Neural cell (in vitro differentiated cells): ENCODE measurements around the gene GABRR1. TPM values are rescaled to one million over a fixed set of nuclear protein-coding genes. Genes with fewer than 3 reads are reported as not detected.

Source experiments
- H2AFZ ChIP-seq: fragments of 200-600, 300-800 bp; sonication (generic), shearing (Covaris generic); 2 replicates; pipeline ENCODE4 v1.6.0; 2014; ENCODE audit warnings: low read depth, mild to moderate bottlenecking, antibody characterized with exemption, low read length, moderate library complexity
- H3F3A ChIP-seq: fragments of 200-600 bp; shearing (Covaris generic); 2 replicates; pipeline ENCODE4 v1.6.1; 2016; ENCODE audit warnings: mild to moderate bottlenecking, moderate library complexity, mixed read lengths, antibody characterized with exemption, low read length; ENCODE audit not compliant: insufficient read depth, poor library complexity, severe bottlenecking
- H3K27ac ChIP-seq: fragments of 200-600, 300-800 bp; sonication (generic), shearing (Covaris generic); 2 replicates; pipeline ENCODE4 v1.5.1; 2014; ENCODE audit warnings: mild to moderate bottlenecking, low read length, moderate library complexity
- H3K27me3 ChIP-seq: fragments of 300-800, 200-600 bp; sonication (generic), shearing (Covaris generic); 2 replicates; pipeline ENCODE4 v1.6.0; 2014; ENCODE audit warnings: mild to moderate bottlenecking, low read depth, low read length, moderate library complexity; ENCODE audit not compliant: insufficient read depth
- H3K36me3 ChIP-seq: fragments of 300-800, 200-600 bp; sonication (generic), shearing (Covaris generic); 2 replicates; pipeline ENCODE4 v1.5.1; 2014; ENCODE audit warnings: mild to moderate bottlenecking, antibody characterized with exemption, low read length, moderate library complexity; ENCODE audit not compliant: insufficient read depth
- H3K4me2 ChIP-seq: fragments of 300-800, 200-600 bp; sonication (generic), shearing (Covaris generic); 2 replicates; pipeline ENCODE4 v1.6.0; 2014; ENCODE audit warnings: mild to moderate bottlenecking, low read length
- H3K4me3 ChIP-seq: fragments of 300-800, 200-600 bp; sonication (generic), shearing (Covaris generic); 2 replicates; pipeline ENCODE4 v1.5.1; 2014; ENCODE audit warnings: mild to moderate bottlenecking, low read length, moderate library complexity
- H3K79me2 ChIP-seq: fragments of 200-600 bp; shearing (Covaris generic); replicated peaks from 2 replicates; pipeline ENCODE4 v1.6.0; 2014; ENCODE audit warnings: mild to moderate bottlenecking, low read length, moderate library complexity; ENCODE audit not compliant: insufficient read depth
- H3K9ac ChIP-seq: fragments of 300-800, 200-600 bp; sonication (generic), shearing (Covaris generic); 2 replicates; pipeline ENCODE4 v1.6.1; 2016; ENCODE audit warnings: mild to moderate bottlenecking, low read length, mixed read lengths
- H3K9me2 ChIP-seq: fragments of 200-600 bp; shearing (Covaris generic); 2 replicates; pipeline ENCODE4 v1.6.1; 2016; ENCODE audit warnings: mild to moderate bottlenecking, low read length, mixed read lengths; ENCODE audit not compliant: insufficient read depth
- H3K9me3 ChIP-seq: fragments of 200-600, 300-800 bp; sonication (generic), shearing (Covaris generic); 2 replicates; pipeline ENCODE4 v1.6.1; 2016; ENCODE audit warnings: mild to moderate bottlenecking, mixed run types, low read length, moderate library complexity, mixed read lengths
- H4K20me1 ChIP-seq: fragments of 200-600 bp; shearing (Covaris generic); 2 replicates; pipeline ENCODE4 v1.6.1; 2016; ENCODE audit warnings: mild to moderate bottlenecking, mixed run types; ENCODE audit not compliant: insufficient read depth
- CTCF ChIP-seq: fragments of 450-650 bp; IDR thresholded peaks from 2 replicates; pipeline ENCODE4 v1.5.1; 2014; ENCODE audit warnings: antibody characterized with exemption, mild to moderate bottlenecking, moderate library complexity; ENCODE audit not compliant: poor library complexity, severe bottlenecking
- EP300 ChIP-seq: fragments of 450-650 bp; conservative IDR thresholded peaks from 2 replicates; pipeline ENCODE4 v1.6.1; 2014; ENCODE audit warnings: antibody characterized with exemption, mild to moderate bottlenecking, moderate library complexity; ENCODE audit not compliant: poor library complexity, severe bottlenecking
- EZH2 ChIP-seq: fragments of 200-600, 300-800 bp; shearing (Covaris generic), sonication (generic); IDR thresholded peaks from 2 replicates; pipeline ENCODE4 v1.6.1; 2014; ENCODE audit warnings: antibody characterized with exemption, low read length, borderline replicate concordance, mild to moderate bottlenecking; ENCODE audit not compliant: insufficient read depth, poor library complexity, severe bottlenecking
- MXI1 ChIP-seq: fragments of 450-650 bp; conservative IDR thresholded peaks from 2 replicates; pipeline ENCODE4 v1.6.1; 2014; ENCODE audit warnings: antibody characterized with exemption, mild to moderate bottlenecking; ENCODE audit not compliant: poor library complexity, severe bottlenecking
- POLR2AphosphoS5 ChIP-seq: IDR thresholded peaks from 2 replicates; pipeline ENCODE4 v1.6.1; 2012
- RAD21 ChIP-seq: fragments of 450-650 bp; conservative IDR thresholded peaks from 2 replicates; pipeline ENCODE4 v1.6.1; 2014; ENCODE audit warnings: antibody characterized with exemption, mild to moderate bottlenecking, moderate library complexity
- REST ChIP-seq: IDR thresholded peaks from 2 replicates; pipeline ENCODE4 v1.6.1; 2012; ENCODE audit warnings: borderline replicate concordance
- SMC3 ChIP-seq: fragments of 450-650 bp; conservative IDR thresholded peaks from 2 replicates; pipeline ENCODE4 v1.6.1; 2014; ENCODE audit warnings: antibody characterized with exemption, mild to moderate bottlenecking, moderate library complexity; ENCODE audit not compliant: poor library complexity
- TAF1 ChIP-seq: IDR thresholded peaks from 2 replicates; pipeline ENCODE4 v1.6.1; 2012; ENCODE audit warnings: low read depth
- polyA plus RNA-seq: library from polyadenylated mRNA; depleted of rRNA; stranded (reverse); fragments of >200 nt; gene quantifications from 2 replicates; pipeline ENCODE4 v1.2.3, GENCODE V29; 2014

Gene GABRR1
- polyA plus RNA-seq, 1 donor from 2014 or later, result not detected

- no peak for TF ChIP-seq REST
- no peak for TF ChIP-seq MXI1
- no peak for TF ChIP-seq TAF1
- no peak for TF ChIP-seq SMC3
- TF ChIP-seq CTCF, result no peak
- TF ChIP-seq EZH2, result no peak
- no peak for TF ChIP-seq EP300
- no peak for TF ChIP-seq POLR2AphosphoS5
- no peak for TF ChIP-seq RAD21
- Histone ChIP-seq H3K9me3 (no peaks in the 10 kb centered on the region), H3K27me3 (no peaks in the 10 kb centered on the region), H3K79me2 (no peaks in the 10 kb centered on the region), H3K36me3 (no peaks in the 10 kb centered on the region), H4K20me1 (no peaks in the 10 kb centered on the region), H3K27ac (no peak overlapping the region), H3F3A (no peaks in the 10 kb centered on the region), H3K9me2 (no peaks in the 10 kb centered on the region), H3K4me2 (no peak overlapping the region), H3K9ac (no peak overlapping the region), H2AFZ (no peak overlapping the region), H3K4me3 (no peak overlapping the region)
These were observed 34.8 kb upstream of the GABRR1 start for GRCh38 chr6:89251976-89252375.

- no peaks in the 10 kb centered on the region for H3K79me2 ChIP-seq
- no peak overlapping the region for H2AFZ ChIP-seq
- no peak overlapping the region for H3K27ac ChIP-seq
- H3K9ac ChIP-seq, result no peak overlapping the region
- no peaks in the 10 kb centered on the region for H3K27me3 ChIP-seq
- H3K4me2 ChIP-seq, result no peak overlapping the region
- no peaks in the 10 kb centered on the region for H3K9me3 ChIP-seq
- TF ChIP-seq EZH2, result no peak
- TF ChIP-seq CTCF, result no peak
- no peak for TF ChIP-seq REST
- no peak for TF ChIP-seq TAF1
- no peak for TF ChIP-seq EP300
- TF ChIP-seq RAD21, result no peak
- TF ChIP-seq POLR2AphosphoS5, result no peak
- TF ChIP-seq SMC3, result no peak
- no peak for TF ChIP-seq MXI1
- H4K20me1 ChIP-seq, result no peaks in the 10 kb centered on the region
- no peak overlapping the region for H3K4me3 ChIP-seq
- no peaks in the 10 kb centered on the region for H3K9me2 ChIP-seq
- H3F3A ChIP-seq, result no peaks in the 10 kb centered on the region
- H3K36me3 ChIP-seq, result no peaks in the 10 kb centered on the region
These were observed 34.0 kb upstream of the GABRR1 start for GRCh38 chr6:89251170-89251569.
